Smooth muscle cell (in vitro differentiated cells): ENCODE measurements around the gene KCNQ1. TPM values are rescaled to one million over a fixed set of nuclear protein-coding genes. Genes with fewer than 3 reads are reported as not detected.

Source experiments
- DNase-seq: peaks from one replicate; lab custom pipeline; 2025; ENCODE audit not compliant: unreplicated experiment; lab: John Stamatoyannopoulos, UW
- H2AFZ ChIP-seq: fragments of 200-600 bp; sonication (generic); 2 replicates; pipeline ENCODE4 v1.6.0; 2016; ENCODE audit warnings: antibody characterized with exemption, low read depth, mild to moderate bottlenecking
- H3F3A ChIP-seq: fragments of 200-600 bp; sonication (generic); 2 replicates; pipeline ENCODE4 v1.6.0; 2017; ENCODE audit warnings: antibody characterized with exemption, low read depth
- H3K27ac ChIP-seq: fragments of 200-600 bp; sonication (generic); 2 replicates; pipeline ENCODE4 v1.5.1; 2016; ENCODE audit warnings: low read depth, mild to moderate bottlenecking
- H3K27me3 ChIP-seq: fragments of 200-600 bp; sonication (generic); 2 replicates; pipeline ENCODE4 v1.6.1; 2016; ENCODE audit warnings: low read depth, mild to moderate bottlenecking
- H3K36me3 ChIP-seq: fragments of 200-600 bp; sonication (generic); 2 replicates; pipeline ENCODE4 v1.5.1; 2016; ENCODE audit warnings: low read depth
- H3K4me1 ChIP-seq: fragments of 200-600 bp; sonication (generic); 2 replicates; pipeline ENCODE4 v1.5.1; 2016; ENCODE audit warnings: low read depth
- H3K4me2 ChIP-seq: fragments of 200-600 bp; sonication (generic); 2 replicates; pipeline ENCODE4 v1.6.0; 2016; ENCODE audit warnings: mild to moderate bottlenecking
- H3K4me3 ChIP-seq: fragments of 200-600 bp; sonication (generic); 2 replicates; pipeline ENCODE4 v1.5.1; 2016; ENCODE audit warnings: mild to moderate bottlenecking
- H3K79me2 ChIP-seq: fragments of 200-600 bp; sonication (generic); 2 replicates; pipeline ENCODE4 v1.6.0; 2016; ENCODE audit warnings: low read depth, mild to moderate bottlenecking
- H3K9ac ChIP-seq: fragments of 200-600 bp; sonication (generic); 2 replicates; pipeline ENCODE4 v1.6.0; 2016; ENCODE audit warnings: low read depth
- H3K9me3 ChIP-seq: fragments of 200-600 bp; sonication (generic); replicated peaks from 2 replicates; pipeline ENCODE4 v1.5.1; 2016; ENCODE audit warnings: low read depth
- H4K20me1 ChIP-seq: fragments of 200-600 bp; sonication (generic); 2 replicates; pipeline ENCODE4 v1.6.0; 2016; ENCODE audit warnings: low read depth
- WGBS: methylation state at CpG from one replicate; pipeline ENCODE4 v1.1.7; 2016; ENCODE audit warnings: low lambda C conversion rate; 5-methylcytosine and 5-hydroxymethylcytosine counted together
- polyA plus RNA-seq: library from polyadenylated mRNA; unstranded; fragments of >200 nt; fragmentation: Nextera tagmentation; extraction: Ambion mirVana; gene quantifications from 2 replicates; pipeline ENCODE4 v1.2.1, GENCODE V29; 2016
- total RNA-seq: library from RNA; depleted of rRNA; stranded (reverse); fragments of >200 nt; gene quantifications from 2 replicates; pipeline ENCODE4 v1.2.3, GENCODE V29; 2014
- TF ChIP-seq, protein P1 (sequence below): fragments of 200-600 bp; sonication (generic); IDR thresholded peaks from 2 replicates; pipeline ENCODE4 v1.5.1; 2017; ENCODE audit warnings: borderline replicate concordance, mild to moderate bottlenecking, antibody characterized with exemption; ENCODE audit not compliant: insufficient read depth, poor library complexity, severe bottlenecking

Gene KCNQ1
- total and polyA plus RNA-seq, 2 experiments from 2014 or later = 1.3 to 2.3 TPM

DNA sequence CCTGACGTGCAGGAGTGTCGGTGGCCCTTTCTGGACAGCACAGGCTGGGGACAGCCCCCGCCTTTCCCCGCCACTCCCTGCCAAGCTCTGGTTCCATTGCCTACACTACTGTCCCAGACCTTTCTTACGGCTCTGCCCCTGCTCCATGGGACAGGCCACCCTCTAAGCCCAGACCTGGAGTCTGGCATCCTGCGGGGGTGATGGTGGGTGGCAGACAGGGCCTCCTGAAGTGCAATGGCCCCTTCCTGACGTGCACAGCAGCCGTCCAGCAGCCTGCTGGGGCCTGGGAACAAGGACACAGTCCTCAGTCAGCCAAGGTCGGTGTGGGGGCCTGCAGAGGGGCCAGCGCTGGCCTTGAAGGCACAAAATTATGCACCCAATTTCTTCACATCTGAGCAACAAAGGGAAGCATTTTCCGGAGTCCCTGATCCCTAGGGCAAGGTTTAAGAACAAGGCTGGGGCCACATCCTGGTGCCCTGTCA lies 334.7 kb downstream of the KCNQ1 start:
- H3K4me1 ChIP-seq = peaks cover 24% of the 10 kb centered on the region
- H4K20me1 ChIP-seq = no peaks in the 10 kb centered on the region
- H3K4me3 ChIP-seq = no peak overlapping the region
- no peak overlapping the region for H2AFZ ChIP-seq
- H3K9ac ChIP-seq = no peak overlapping the region
- H3K27ac ChIP-seq = peak overlapping the region; percentile 83
- DNase-seq = no peak
- peaks cover 5% of the 10 kb centered on the region for H3F3A ChIP-seq
- H3K36me3 ChIP-seq = no peaks in the 10 kb centered on the region
- no peaks in the 10 kb centered on the region for H3K9me3 ChIP-seq
- no peak overlapping the region for H3K4me2 ChIP-seq
- no peaks in the 10 kb centered on the region for H3K27me3 ChIP-seq
- H3K79me2 ChIP-seq = no peaks in the 10 kb centered on the region
- 58% methylated on average over 11 of the region's 11 CpGs for WGBS
- TF ChIP-seq, protein P1, sequence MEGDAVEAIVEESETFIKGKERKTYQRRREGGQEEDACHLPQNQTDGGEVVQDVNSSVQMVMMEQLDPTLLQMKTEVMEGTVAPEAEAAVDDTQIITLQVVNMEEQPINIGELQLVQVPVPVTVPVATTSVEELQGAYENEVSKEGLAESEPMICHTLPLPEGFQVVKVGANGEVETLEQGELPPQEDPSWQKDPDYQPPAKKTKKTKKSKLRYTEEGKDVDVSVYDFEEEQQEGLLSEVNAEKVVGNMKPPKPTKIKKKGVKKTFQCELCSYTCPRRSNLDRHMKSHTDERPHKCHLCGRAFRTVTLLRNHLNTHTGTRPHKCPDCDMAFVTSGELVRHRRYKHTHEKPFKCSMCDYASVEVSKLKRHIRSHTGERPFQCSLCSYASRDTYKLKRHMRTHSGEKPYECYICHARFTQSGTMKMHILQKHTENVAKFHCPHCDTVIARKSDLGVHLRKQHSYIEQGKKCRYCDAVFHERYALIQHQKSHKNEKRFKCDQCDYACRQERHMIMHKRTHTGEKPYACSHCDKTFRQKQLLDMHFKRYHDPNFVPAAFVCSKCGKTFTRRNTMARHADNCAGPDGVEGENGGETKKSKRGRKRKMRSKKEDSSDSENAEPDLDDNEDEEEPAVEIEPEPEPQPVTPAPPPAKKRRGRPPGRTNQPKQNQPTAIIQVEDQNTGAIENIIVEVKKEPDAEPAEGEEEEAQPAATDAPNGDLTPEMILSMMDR = no peak

DNA sequence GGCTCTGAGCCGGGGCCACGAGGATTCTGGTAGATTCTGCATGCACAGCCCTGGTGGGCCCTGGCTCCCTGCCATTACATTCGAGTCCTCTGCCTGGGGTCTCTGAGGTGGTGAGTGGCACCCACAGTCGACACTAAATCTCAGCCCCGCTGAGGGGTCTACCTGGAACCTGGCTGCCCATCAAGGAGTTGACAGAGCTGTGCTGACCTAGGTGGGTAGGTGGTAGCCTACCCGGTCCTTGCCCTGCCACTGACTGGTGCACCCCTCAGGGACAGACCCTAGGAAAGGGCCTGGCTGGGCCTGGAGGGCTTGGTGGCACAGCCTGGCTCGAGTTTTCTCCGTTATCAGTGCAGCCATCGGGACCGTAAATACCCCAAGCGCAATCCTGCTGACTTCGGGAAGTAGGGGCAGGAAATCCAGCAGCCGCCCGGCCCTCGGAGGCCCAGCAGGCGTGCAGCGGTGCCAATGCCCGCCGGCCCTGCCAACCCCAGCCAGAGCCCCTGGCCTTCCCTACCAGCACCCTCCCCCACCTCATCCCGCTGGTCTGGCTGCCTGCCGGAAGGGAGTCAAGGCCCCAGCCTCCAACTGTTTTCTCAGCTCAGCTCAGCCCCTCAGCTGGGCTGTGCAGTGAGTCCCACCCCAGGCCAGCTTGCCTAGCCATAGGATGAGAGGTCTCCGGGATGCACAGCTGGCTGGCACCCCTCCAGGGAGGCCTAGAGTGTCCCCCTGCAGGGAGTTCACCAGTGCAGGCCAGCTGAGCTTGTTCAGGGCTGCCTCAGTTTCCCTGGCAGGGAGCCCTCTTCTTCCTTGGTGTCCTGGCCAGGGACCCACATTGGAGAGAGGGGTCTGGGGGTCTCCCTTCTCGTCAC lies 335.4 kb downstream of the KCNQ1 start:
- TF ChIP-seq, protein P1 = no peak
- Histone ChIP-seq H3K27me3 (no peaks in the 10 kb centered on the region), H3K9me3 (no peaks in the 10 kb centered on the region), H4K20me1 (no peaks in the 10 kb centered on the region), H3K36me3 (no peaks in the 10 kb centered on the region), H3K9ac (no peak overlapping the region), H3K4me2 (peak overlapping the region; percentile 64), H3K27ac (peak overlapping the region; percentile 83), H3K4me3 (no peak overlapping the region), H3F3A (peaks cover 5% of the 10 kb centered on the region), H2AFZ (no peak overlapping the region), H3K4me1 (peaks cover 24% of the 10 kb centered on the region), H3K79me2 (no peaks in the 10 kb centered on the region)
- WGBS = 69% methylated on average over 14 of the region's 23 CpGs
- DNase-seq = no peak

GRCh38 chr11:2780850-2781407 lies 336.1 kb downstream of the KCNQ1 start:
- WGBS = 72% methylated on average over 9 of the region's 9 CpGs
- no peak for DNase-seq
- Histone ChIP-seq H3K36me3 (no peaks in the 10 kb centered on the region), H3K4me2 (peak overlapping the region; percentile 64), H4K20me1 (no peaks in the 10 kb centered on the region), H3K9me3 (no peaks in the 10 kb centered on the region), H3K27me3 (no peaks in the 10 kb centered on the region), H3F3A (peaks cover 5% of the 10 kb centered on the region), H3K79me2 (no peaks in the 10 kb centered on the region), H3K27ac (peak overlapping the region; percentile 52), H2AFZ (peak overlapping the region; percentile 19), H3K9ac (no peak overlapping the region), H3K4me3 (no peak overlapping the region), H3K4me1 (peaks cover 24% of the 10 kb centered on the region)
- TF ChIP-seq, protein P1 = no peak
